Parathyroid adenoma (tissue), 2 donors: ENCODE measurements around the gene COG6.

Experiments used
- H2AFZ ChIP-seq: fragments of 300-600 bp; sonication (generic); one replicate; pipeline ENCODE4 v1.7.0; 2017; ENCODE audit warnings: antibody characterized with exemption, mild to moderate bottlenecking
- H3K27ac ChIP-seq: fragments of 300-600 bp; sonication (generic); one replicate; pipeline ENCODE4 v1.7.0; 2017
- H3K27me3 ChIP-seq: fragments of 300-600 bp; sonication (generic); one replicate; pipeline ENCODE4 v1.7.0; 2017; ENCODE audit warnings: low read length; ENCODE audit not compliant: control insufficient read depth, insufficient read depth
- H3K36me3 ChIP-seq: fragments of 300-600 bp; sonication (generic); one replicate; pipeline ENCODE4 v1.7.0; 2017; ENCODE audit warnings: low read length; ENCODE audit not compliant: control insufficient read depth, insufficient read depth
- H3K4me1 ChIP-seq: fragments of 300-600 bp; sonication (generic); one replicate; pipeline ENCODE4 v1.7.0; 2017; ENCODE audit warnings: control low read depth
- H3K4me2 ChIP-seq: fragments of 300-600 bp; sonication (generic); one replicate; pipeline ENCODE4 v1.7.0; 2017; ENCODE audit warnings: low read length
- H3K4me3 ChIP-seq: fragments of 300-600 bp; sonication (generic); one replicate; pipeline ENCODE4 v1.7.0; 2017; ENCODE audit warnings: low read depth, low read length
- H3K79me2 ChIP-seq: fragments of 300-600 bp; sonication (generic); one replicate; pipeline ENCODE4 v1.7.0; 2017; ENCODE audit warnings: control low read depth
- H3K9ac ChIP-seq: fragments of 300-600 bp; sonication (generic); one replicate; pipeline ENCODE4 v1.7.0; 2017; ENCODE audit warnings: mild to moderate bottlenecking
- H3K9me3 ChIP-seq: fragments of 300-600 bp; sonication (generic); one replicate; pipeline ENCODE4 v1.7.0; 2017; ENCODE audit warnings: low read length; ENCODE audit not compliant: control insufficient read depth
- CTCF ChIP-seq: fragments of 300-600 bp; sonication (generic); IDR thresholded peaks from one replicate; pipeline ENCODE4 v1.7.0; 2017; ENCODE audit warnings: antibody characterized with exemption, mild to moderate bottlenecking
- donor health status: primary hyperparathyroidism.

COG6 gene

GRCh38 chr13:39635564-39635963 lies 19.9 kb upstream of the COG6 start:
- no peak overlapping the region for H3K4me2 ChIP-seq
- no peak overlapping the region for H2AFZ ChIP-seq
- H3K27ac ChIP-seq, result no peak overlapping the region
- no peak for TF ChIP-seq CTCF
- H3K27me3 ChIP-seq, result no peaks in the 10 kb centered on the region
- no peak overlapping the region for H3K9ac ChIP-seq
- H3K4me3 ChIP-seq, result no peak overlapping the region
- H3K4me1 ChIP-seq, result no peaks in the 10 kb centered on the region
- H3K79me2 ChIP-seq, result no peaks in the 10 kb centered on the region
- H3K36me3 ChIP-seq, result no peaks in the 10 kb centered on the region
- no peaks in the 10 kb centered on the region for H3K9me3 ChIP-seq

- Histone ChIP-seq H3K27ac (no peak overlapping the region), H2AFZ (no peak overlapping the region), H3K36me3 (no peaks in the 10 kb centered on the region), H3K4me3 (no peak overlapping the region), H3K79me2 (no peaks in the 10 kb centered on the region), H3K4me1 (no peaks in the 10 kb centered on the region), H3K9me3 (no peaks in the 10 kb centered on the region), H3K27me3 (no peaks in the 10 kb centered on the region), H3K9ac (no peak overlapping the region), H3K4me2 (no peak overlapping the region)
- no peak for TF ChIP-seq CTCF
Measured at GRCh38 chr13:39637890-39638289, 17.6 kb upstream of the COG6 start.

DNA sequence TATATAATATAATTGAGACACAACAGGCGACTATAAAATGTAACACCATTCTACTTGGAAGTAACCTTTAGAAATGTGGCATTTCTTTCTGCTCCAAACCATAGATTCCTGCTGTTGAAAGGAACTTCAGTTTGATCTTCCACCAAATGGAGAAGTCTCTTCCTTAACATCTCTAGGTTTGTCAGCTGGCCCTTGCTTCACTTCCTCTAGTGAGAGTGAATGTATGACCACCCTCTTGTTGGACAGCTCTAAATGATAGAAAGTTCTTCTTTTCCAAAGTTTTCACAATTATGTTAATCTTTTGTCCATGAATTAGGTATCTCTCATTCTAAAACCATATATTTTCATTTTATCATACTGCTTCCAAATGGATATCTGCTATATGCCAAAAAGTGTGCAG lies 13.8 kb upstream of the COG6 start:
- H3K36me3 ChIP-seq, result no peaks in the 10 kb centered on the region

DNA sequence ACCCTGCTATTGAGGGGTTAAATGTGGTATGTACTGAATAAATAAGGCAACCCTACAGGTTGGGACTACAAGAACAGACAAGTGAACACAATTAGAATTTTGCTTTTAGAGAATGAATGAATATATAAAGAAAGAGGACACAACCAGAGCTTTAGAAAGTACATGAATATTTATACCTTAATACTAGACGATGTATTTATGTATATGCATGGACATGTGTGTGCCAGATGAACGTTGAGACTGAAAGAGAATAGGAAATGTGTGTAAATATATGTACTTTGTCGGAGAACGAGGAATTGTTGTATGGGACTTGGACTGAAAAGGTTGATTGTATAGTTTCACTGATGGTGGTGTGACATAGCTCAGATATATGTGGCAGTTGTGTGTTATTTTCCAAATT lies 9.3 kb upstream of the COG6 start:
- H3K27me3 ChIP-seq, result no peaks in the 10 kb centered on the region
- TF ChIP-seq CTCF, result no peak
- H3K4me1 ChIP-seq, result no peaks in the 10 kb centered on the region
- H3K79me2 ChIP-seq, result no peaks in the 10 kb centered on the region
- H3K27ac ChIP-seq, result no peak overlapping the region
- no peak overlapping the region for H3K9ac ChIP-seq
- H3K4me2 ChIP-seq, result no peak overlapping the region
- H3K4me3 ChIP-seq, result no peak overlapping the region
- H2AFZ ChIP-seq, result no peak overlapping the region
- no peaks in the 10 kb centered on the region for H3K9me3 ChIP-seq
- no peaks in the 10 kb centered on the region for H3K36me3 ChIP-seq

More for the DNA sequence above, 13.8 kb upstream of the COG6 start:
- Histone ChIP-seq H3K4me2 (no peak overlapping the region), H3K9ac (no peak overlapping the region), H3K4me3 (no peak overlapping the region), H3K27me3 (no peaks in the 10 kb centered on the region), H3K9me3 (no peaks in the 10 kb centered on the region), H2AFZ (no peak overlapping the region), H3K27ac (no peak overlapping the region), H3K4me1 (no peaks in the 10 kb centered on the region), H3K79me2 (no peaks in the 10 kb centered on the region)
- TF ChIP-seq CTCF, result no peak

DNA sequence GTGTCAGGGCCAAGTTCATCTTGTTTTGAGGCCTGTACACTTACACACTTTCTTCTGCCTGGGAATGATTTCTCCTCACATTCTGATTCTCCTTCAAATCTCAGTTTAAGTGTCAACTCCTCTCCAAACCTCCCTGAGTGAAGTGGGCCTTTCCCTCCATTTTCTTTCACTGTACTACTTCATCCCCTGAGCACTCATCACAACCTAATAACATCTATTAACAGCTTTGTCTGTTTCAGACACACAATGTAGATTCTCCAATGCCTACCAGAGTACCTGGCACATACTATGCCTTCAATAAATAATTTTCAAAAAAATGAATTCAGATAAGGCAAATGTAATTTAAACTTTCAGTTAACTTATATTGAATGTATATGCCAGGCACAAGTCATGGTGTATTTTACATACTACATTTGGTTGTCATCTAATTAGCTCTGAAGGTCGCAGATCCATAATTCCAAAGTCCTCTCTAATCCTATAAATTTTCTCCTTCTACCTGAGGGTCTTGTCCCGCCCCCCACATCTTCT lies 357 bp upstream of the COG6 start:
- Histone ChIP-seq H3K4me1 (no peaks in the 10 kb centered on the region), H3K27ac (peak overlapping the region; percentile 74), H3K27me3 (no peaks in the 10 kb centered on the region), H3K9me3 (no peaks in the 10 kb centered on the region), H3K9ac (no peak overlapping the region), H3K36me3 (no peaks in the 10 kb centered on the region), H3K79me2 (no peaks in the 10 kb centered on the region), H2AFZ (peak overlapping the region; percentile 95), H3K4me3 (peak overlapping the region; percentile 84), H3K4me2 (peak overlapping the region; percentile 74)
- TF ChIP-seq CTCF, result no peak
